HepG2 (cell line): Measurements from ENCODE around the gene MYO18A. TPM values are rescaled to one million over a fixed set of nuclear protein-coding genes. Genes with fewer than 3 reads are reported as not detected.

Experiments used
- ATAC-seq: fragments of 200-7000 bp; cut with Tn5 transposase; 3 replicates; pipeline ENCODE4 v1.9.1; 2020; ENCODE audit warnings: mild to moderate bottlenecking, moderate library complexity
- BruUV-seq: library from RNA; stranded (reverse); fragments of 400-500 nt; replicated peaks from 2 replicates; lab custom pipeline; 2021; lab: Mats Ljungman, UMichigan
- CTCF ChIA-PET: fragments of 300-600 bp; formaldehyde crosslinking; extraction: SDS; loops from one replicate; lab custom pipeline; 2021; ENCODE audit warnings: low total read pairs, inconsistent platforms, low intra/inter-chr PET ratio; lab: Yijun Ruan, JAX
- POLR2A ChIA-PET: fragments of 350-600 bp; sonication (Branson Sonifier 250); formaldehyde crosslinking; loops from one replicate; lab custom pipeline; 2020; ENCODE audit warnings: antibody characterized with exemption, inconsistent platforms; lab: Yijun Ruan, JAX
- DNase-seq: peaks from one replicate; pipeline ENCODE4 v3.0.0-alpha.2; 2015; ENCODE audit warnings: low spot score
- FAIRE-seq: peaks from 3 replicates; lab custom pipeline; 2011; peaks lifted over from hg19 to GRCh38; lab: Jason Lieb, UNC
- H2AFZ ChIP-seq: one replicate; pipeline ENCODE4 v1.6.1; 2011; ENCODE audit warnings: low read length, inconsistent platforms
- H3K27ac ChIP-seq: fragments of 300-600 bp; 3 replicates; pipeline ENCODE4 v1.8.0; 2011; ENCODE audit warnings: mixed run types, mild to moderate bottlenecking, mixed read lengths, low read length, inconsistent platforms; ENCODE audit not compliant: insufficient read depth; ENCODE audit errors: extremely low read length
- H3K27me3 ChIP-seq, 2 experiments: fragments of 200-600 bp in 1 of 2; 2 replicates in 1 of 2; 3 replicates in 1 of 2; pipeline versions ENCODE4 v1.6.0 to v1.8.0; 2011; ENCODE audit warnings: low read length in 2 of 2, mild to moderate bottlenecking in 2 of 2, moderate library complexity in 2 of 2, inconsistent platforms in 1 of 2; ENCODE audit not compliant: insufficient read depth in 2 of 2, control insufficient read depth in 1 of 2
- H3K36me3 ChIP-seq, 2 experiments: fragments of 200-600 bp in 1 of 2; replicated peaks in 1 of 2; 2 replicates in 1 of 2; 3 replicates in 1 of 2; pipeline versions ENCODE4 v1.5.1 to v1.8.0; 2011; ENCODE audit warnings: low read length in 2 of 2, inconsistent platforms in 1 of 2; ENCODE audit not compliant: insufficient read depth in 2 of 2, control insufficient read depth in 1 of 2
- H3K4me1 ChIP-seq: 2 replicates; pipeline ENCODE4 v1.5.1; 2012; ENCODE audit warnings: low read length, inconsistent platforms; ENCODE audit not compliant: insufficient read depth
- H3K4me2 ChIP-seq: 2 replicates; pipeline ENCODE4 v1.6.0; 2011; ENCODE audit warnings: low read depth, low read length, inconsistent platforms
- H3K4me3 ChIP-seq, 3 experiments: fragments of 200-600 bp in 1 of 3; sonication (generic), shearing (Covaris generic) in 1 of 3; replicated peaks in 1 of 3; 2 replicates each; pipeline ENCODE4 v1.5.1; 2011 to 2016; ENCODE audit warnings: low read length in 3 of 3, inconsistent platforms in 2 of 3, low read depth in 2 of 3, mild to moderate bottlenecking in 2 of 3, control low read depth in 1 of 3, mixed read lengths in 1 of 3; ENCODE audit not compliant: insufficient read depth in 1 of 3
- H3K79me2 ChIP-seq: one replicate; pipeline ENCODE4 v1.6.1; 2011; ENCODE audit warnings: low read length, inconsistent platforms; ENCODE audit not compliant: insufficient read depth
- H3K9ac ChIP-seq: 2 replicates; pipeline ENCODE4 v1.6.0; 2011; ENCODE audit warnings: mild to moderate bottlenecking, low read depth, low read length, inconsistent platforms; ENCODE audit not compliant: insufficient read depth
- H3K9me3 ChIP-seq: 2 replicates; pipeline ENCODE4 v1.5.1; 2012; ENCODE audit warnings: mild to moderate bottlenecking, low read length
- H4K20me1 ChIP-seq: 2 replicates; pipeline ENCODE4 v1.6.0; 2011; ENCODE audit warnings: inconsistent platforms, mild to moderate bottlenecking, low read length, moderate library complexity; ENCODE audit not compliant: insufficient read depth
- AFF4 ChIP-seq: sonication (generic); formaldehyde crosslinking; IDR thresholded peaks from 2 replicates; pipeline ENCODE4 v1.4.0; 2020; ENCODE audit warnings: missing genetic modification reagents
- ETV5 ChIP-seq: IDR thresholded peaks from 2 replicates; pipeline ENCODE4 v1.6.1; 2018; ENCODE audit warnings: missing biosample characterization, missing genetic modification reagents, inconsistent platforms, borderline replicate concordance
- EZH2 ChIP-seq: conservative IDR thresholded peaks from 2 replicates; pipeline ENCODE4 v1.6.1; 2012; ENCODE audit warnings: mild to moderate bottlenecking, low read depth, low read length, moderate library complexity
- KLF15 ChIP-seq: sonication (generic); formaldehyde crosslinking; IDR thresholded peaks from 2 replicates; pipeline ENCODE4 v1.8.1; 2023; ENCODE audit warnings: borderline replicate concordance, mild to moderate bottlenecking, inconsistent platforms, missing genetic modification reagents, mixed read lengths
- MAFF ChIP-seq: IDR thresholded peaks from 2 replicates; pipeline ENCODE4 v1.6.1; 2011; ENCODE audit warnings: low read depth, low read length, improper control_type of control experiment
- MTF1 ChIP-seq: sonication (generic); formaldehyde crosslinking; IDR thresholded peaks from 2 replicates; pipeline ENCODE4 v1.5.0; 2020; ENCODE audit warnings: missing genetic modification reagents
- REL ChIP-seq: sonication (generic); formaldehyde crosslinking; conservative IDR thresholded peaks from 2 replicates; pipeline ENCODE4 v1.8.0; 2022; ENCODE audit warnings: mild to moderate bottlenecking, missing genetic modification reagents, moderate library complexity
- SIX4 ChIP-seq: sonication (generic); formaldehyde crosslinking; IDR thresholded peaks from 2 replicates; pipeline ENCODE4 v1.4.0; 2020; ENCODE audit warnings: missing genetic modification reagents
- ZBTB34 ChIP-seq: sonication (generic); formaldehyde crosslinking; IDR thresholded peaks from 2 replicates; pipeline ENCODE4 v1.8.0; 2022; ENCODE audit warnings: mild to moderate bottlenecking, missing genetic modification reagents
- ZGPAT ChIP-seq: IDR thresholded peaks from 2 replicates; pipeline ENCODE4 v1.6.1; 2016; ENCODE audit warnings: mild to moderate bottlenecking
- ZNF367 ChIP-seq: sonication (generic); formaldehyde crosslinking; IDR thresholded peaks from 2 replicates; pipeline ENCODE4 v1.4.0; 2020; ENCODE audit warnings: missing genetic modification reagents, borderline replicate concordance
- ZNF432 ChIP-seq: sonication (generic); formaldehyde crosslinking; IDR thresholded peaks from 2 replicates; pipeline ENCODE4 v1.5.0; 2020; ENCODE audit warnings: missing genetic modification reagents, mild to moderate bottlenecking, borderline replicate concordance
- ZNF879 ChIP-seq: sonication (generic); formaldehyde crosslinking; IDR thresholded peaks from 2 replicates; pipeline ENCODE4 v1.8.1; 2023; ENCODE audit warnings: missing genetic modification reagents
- ZSCAN20 ChIP-seq: sonication (generic); formaldehyde crosslinking; IDR thresholded peaks from 2 replicates; pipeline ENCODE4 v1.4.0; 2020; ENCODE audit warnings: missing genetic modification reagents, mild to moderate bottlenecking, borderline replicate concordance
- WGBS: methylation state at CpG from one replicate; pipeline ENCODE4 v1.1.6; 2017; ENCODE audit warnings: low lambda C conversion rate; 5-methylcytosine and 5-hydroxymethylcytosine counted together
- in situ Hi-C: cut with HindIII; loops from 2 replicates; pipeline ENCODE4 v1.10.0; 2017; ENCODE audit warnings: low pct_unique_long_range_greater_than_20kb; ENCODE audit not compliant: extremely low pct_ligation_motif_present
- intact Hi-C: fragments of 100-400 bp; cut with micrococcal nuclease; formaldehyde crosslinking; loops from one replicate; pipeline ENCODE4 v1.10.0; 2022; ENCODE audit not compliant: unreplicated experiment
- polyA plus RNA-seq, 8 experiments: library from polyadenylated mRNA; depleted of rRNA in 3 of 8; stranded (reverse) in 7 of 8; unstranded in 1 of 8; fragments of >200 nt; fragmentation: Illumina TruSeq in 4 of 8; extraction: Trizol in 4 of 8; gene quantifications; 2 replicates each; pipeline versions ENCODE4 v1.2.1 to v1.2.3, GENCODE V29; 2011 to 2016; ENCODE audit warnings: low read depth in 4 of 8, missing spikeins in 1 of 8, mixed read lengths in 1 of 8; ENCODE audit not compliant: insufficient read depth in 1 of 8
- total RNA-seq, 5 experiments: library from RNA; depleted of rRNA; stranded (reverse); fragments of >200 nt; fragmentation: Illumina TruSeq; extraction: Trizol; gene quantifications; 2 replicates each; pipeline ENCODE4 v1.2.3, GENCODE V29; 2016; ENCODE audit warnings: low read depth in 1 of 5

The MYO18A gene
- total and polyA plus RNA-seq, 2 of the 13 experiments (the other 11 are each of a cell fraction or from before 2014, with no cell fraction given) = 16.8 to 24.8 TPM

GRCh38 chr17:29172589-29172988, 7.6 kb downstream of the MYO18A start:
- no peak overlapping the region for H3K27ac ChIP-seq
- peaks cover 70% of the 10 kb centered on the region for H3K79me2 ChIP-seq
- no peak for FAIRE-seq
- no peak for ATAC-seq
- no peak overlapping the region for H2AFZ ChIP-seq
- no peaks in the 10 kb centered on the region for H3K36me3 ChIP-seq
- in situ Hi-C loops (no loop called here), intact Hi-C loops (no loop called here)
- H3K4me1 ChIP-seq = peaks cover 71% of the 10 kb centered on the region
- no peak overlapping the region for H3K9ac ChIP-seq
- H3K9me3 ChIP-seq = no peaks in the 10 kb centered on the region
- POLR2A ChIA-PET = interaction anchor here (1.6 kb wide), 1 partner anchor 22 kb away, joined by 3 read pairs; no protein-coding TSS in a partner anchor
- peaks cover 4% of the 10 kb centered on the region; the same call in 1 of the 2 replicates for H4K20me1 ChIP-seq
- CTCF ChIA-PET = no interaction called here
- TF ChIP-seq AFF4 (CRISPR knock-in tag) (no peak), EZH2 (no peak), ZNF432 (no peak), ZNF367 (no peak), KLF15 (CRISPR knock-in tag) (no peak), ZSCAN20 (no peak), REL (CRISPR knock-in tag) (no peak), MAFF (no peak), MTF1 (no peak), ETV5 (CRISPR knock-in tag) (no peak), ZBTB34 (CRISPR knock-in tag) (no peak), ZNF879 (CRISPR knock-in tag) (no peak), SIX4 (CRISPR knock-in tag) (no peak), ZGPAT (CRISPR knock-in tag) (no peak)
- TF ChIP-seq, all 625 proteins: peak for 0
- Histone ChIP-seq H3K4me2 (no peak overlapping the region), H3K4me3 (no peak overlapping the region), H3K27me3 (no peaks in the 10 kb centered on the region; a peak in 1 of 5 replicates)
- WGBS = 84% methylated on average over 1 of the region's 1 CpG
- no TSS peak for BruUV-seq
- no peak for DNase-seq
